ENCODE measurements around the gene GRIA1.

Gene GRIA1

DNA sequence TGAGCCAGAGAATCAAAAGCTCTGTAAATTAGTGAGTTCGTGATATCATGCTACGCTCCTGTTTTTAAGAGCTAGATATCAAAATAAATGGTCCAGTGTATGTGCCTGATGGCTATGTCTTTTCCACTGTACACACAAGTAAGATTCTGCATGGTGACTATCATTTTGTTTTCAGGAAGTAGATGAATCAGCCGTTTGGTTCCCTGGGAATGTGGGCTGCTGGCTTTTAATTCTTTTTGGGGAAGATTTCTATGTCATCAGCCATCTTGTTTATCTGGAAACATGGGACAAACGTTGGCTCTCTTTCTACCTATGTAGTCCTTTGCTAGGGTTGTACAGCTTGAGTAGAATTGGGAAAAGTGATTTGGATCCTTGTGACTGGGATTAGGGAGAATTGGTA lies 126.7 kb downstream of the GRIA1 start:
- no peak for DNase-seq

DNA sequence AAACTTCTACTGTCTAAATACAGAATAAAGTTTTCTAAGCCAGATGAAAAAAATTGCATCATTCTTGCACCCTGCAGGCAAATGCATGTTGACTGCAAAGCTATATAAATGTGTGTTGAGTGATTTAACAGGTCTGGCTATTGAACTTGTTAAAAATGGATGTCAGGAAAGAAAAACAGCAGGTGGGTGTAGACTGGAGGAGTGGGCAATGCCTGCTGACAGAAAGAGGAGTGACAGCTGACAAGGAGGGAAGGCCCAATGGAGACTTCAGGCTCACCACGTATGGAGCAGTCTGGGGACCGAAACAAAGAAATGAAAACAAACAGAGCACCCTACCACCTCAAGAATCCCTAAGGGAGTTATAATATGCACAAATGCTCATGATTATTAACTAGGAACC lies 127.8 kb downstream of the GRIA1 start:
- DNase-seq, result no peak

DNA sequence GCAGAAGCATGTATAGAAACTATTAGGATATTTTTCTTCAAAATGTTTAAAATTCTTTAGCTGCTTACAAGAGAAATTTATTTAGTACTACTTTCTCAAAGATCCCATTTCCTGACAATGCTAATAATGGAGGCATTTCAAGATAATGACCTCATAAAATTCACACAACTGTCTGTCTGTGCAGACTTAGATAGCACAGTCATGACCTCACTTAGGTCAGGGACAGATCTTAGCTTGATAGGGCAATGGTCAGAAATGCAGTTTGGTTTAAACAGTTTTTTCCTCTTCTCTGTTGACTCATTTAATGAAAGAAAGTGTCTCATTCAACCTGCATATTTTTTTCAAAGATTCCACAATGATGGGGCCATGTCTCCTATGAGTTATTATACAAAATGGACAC lies 128.4 kb downstream of the GRIA1 start:
- no peak for DNase-seq

DNA sequence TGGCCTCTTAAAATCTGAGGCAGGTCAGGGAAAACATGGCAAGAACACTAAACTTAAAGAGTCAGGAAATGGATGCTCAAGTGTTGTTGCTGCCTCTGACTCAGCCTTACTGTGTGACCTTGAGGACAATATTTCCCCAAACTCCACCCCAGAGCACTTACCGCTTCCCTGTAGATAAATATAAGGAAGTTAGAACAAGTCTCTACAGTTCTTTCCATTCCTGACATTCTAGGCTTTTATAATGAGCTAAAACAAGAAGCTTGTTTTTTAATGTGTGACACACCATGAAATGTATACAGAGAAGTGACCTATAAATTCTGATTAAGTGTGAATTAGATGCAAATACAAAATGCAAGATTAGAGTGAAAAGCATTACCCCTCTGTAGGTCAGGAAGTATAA lies 129.3 kb downstream of the GRIA1 start:
- DNase-seq, result no peak

DNA sequence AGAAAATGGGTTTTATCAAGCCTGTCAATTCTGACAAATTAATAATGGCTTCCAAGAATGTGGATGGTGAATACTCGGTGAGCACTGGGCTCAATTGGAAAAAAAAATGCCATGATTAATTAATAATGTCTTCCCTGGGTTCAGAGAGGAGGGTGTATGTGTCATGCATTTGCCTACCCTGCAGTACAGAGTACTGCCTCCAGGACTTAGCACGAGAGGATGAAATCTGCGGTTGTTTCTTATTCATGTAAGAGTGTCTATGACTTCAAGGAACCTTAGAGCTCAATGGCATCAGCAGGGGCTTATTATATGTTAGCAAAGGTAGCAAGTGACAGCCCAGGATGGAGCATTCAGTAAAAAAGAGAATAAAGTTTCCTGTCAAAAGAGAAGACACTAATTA lies 132.7 kb downstream of the GRIA1 start:
- DNase-seq, result no peak

DNA sequence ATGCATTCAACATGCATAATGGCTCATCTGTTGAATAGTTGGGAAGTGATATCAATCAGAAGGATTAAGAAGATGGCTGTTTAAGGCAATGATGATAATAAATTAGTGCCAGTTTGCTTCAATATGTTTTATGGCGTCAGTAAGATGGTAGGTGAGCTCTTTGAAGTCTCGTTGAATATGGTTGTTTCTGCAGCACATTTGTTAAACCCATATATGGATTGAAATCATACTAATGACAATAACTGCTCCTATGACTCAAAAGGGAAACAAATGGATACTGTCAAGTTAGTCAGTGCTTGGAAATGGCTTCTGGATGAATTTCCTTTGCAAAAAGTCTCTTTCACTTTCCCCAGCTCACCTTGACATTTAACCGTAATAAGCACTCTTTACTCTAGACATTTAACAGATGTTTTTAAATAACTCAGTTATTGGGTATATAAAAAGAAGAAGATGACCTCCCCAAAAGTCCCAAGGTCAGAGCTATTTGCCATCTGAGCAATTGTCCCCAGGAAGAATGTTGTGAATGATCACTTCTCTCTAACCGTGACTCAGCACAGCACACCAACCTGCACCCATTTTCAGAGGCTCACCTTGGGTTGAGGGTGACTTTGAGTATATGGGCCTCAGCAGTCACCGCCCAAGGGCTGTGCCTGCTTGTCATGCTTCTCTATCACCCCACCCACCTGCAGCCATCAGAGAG lies 133.4 kb downstream of the GRIA1 start:
- no peak for DNase-seq

DNA sequence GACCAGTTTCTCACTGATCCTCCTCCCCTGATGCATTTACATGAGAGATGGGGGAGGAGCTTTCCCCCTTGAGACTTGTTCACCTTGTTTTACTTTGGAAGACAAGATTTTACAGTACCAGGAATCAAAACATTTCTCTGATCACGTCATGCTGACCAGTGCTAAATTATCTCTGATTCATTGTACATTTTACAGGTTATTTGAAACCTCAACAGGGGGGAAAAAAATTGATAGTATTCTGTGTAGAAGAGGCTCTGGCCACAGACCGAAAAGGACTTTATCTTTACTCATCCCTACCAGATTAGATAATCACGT lies 133.9 kb downstream of the GRIA1 start:
- DNase-seq, result no peak

DNA sequence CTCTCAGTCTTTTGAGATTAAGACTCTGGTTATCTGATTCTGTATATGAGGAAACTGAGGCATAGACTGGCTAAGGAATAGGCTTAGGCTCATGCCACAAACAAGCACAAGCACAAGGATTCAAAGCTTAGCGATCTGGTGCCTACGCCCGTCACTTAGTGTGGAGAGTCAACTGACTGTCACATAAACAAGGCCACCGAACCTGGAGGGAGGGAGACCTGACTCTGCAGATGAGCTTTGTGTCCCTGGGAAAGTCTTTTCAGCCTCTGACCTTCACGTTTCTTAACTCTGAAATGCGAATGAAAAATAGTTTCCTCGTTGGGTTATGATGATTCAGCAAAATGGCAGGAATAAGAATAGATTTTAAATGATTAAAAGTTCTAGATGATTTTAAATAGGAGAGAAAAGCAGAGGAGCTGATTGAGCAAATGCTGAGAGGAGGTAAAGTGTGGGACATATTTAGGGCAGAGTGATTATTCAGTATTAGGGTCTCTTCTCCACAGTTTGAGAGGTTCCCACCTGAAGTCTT lies 135.4 kb downstream of the GRIA1 start:
- no peak for DNase-seq

DNA sequence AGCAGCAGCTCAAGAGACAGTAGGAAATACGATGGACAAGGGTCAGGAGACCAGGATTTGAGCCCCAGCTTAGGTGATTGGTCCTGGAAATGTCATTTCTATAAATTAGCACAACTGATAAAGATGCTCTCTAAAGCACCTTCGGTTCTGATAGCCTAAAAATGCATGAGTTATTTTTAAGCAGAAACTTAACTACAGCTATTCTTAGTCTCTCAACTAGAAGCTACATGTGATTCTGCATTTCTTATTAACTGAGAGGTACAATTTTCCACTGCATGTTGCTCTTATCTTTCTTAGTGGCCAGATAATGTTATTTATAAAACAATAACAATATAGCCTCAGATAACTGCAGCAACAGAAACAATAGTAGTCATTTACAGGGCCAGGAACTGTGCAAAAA lies 136.4 kb downstream of the GRIA1 start:
- DNase-seq, result no peak

DNA sequence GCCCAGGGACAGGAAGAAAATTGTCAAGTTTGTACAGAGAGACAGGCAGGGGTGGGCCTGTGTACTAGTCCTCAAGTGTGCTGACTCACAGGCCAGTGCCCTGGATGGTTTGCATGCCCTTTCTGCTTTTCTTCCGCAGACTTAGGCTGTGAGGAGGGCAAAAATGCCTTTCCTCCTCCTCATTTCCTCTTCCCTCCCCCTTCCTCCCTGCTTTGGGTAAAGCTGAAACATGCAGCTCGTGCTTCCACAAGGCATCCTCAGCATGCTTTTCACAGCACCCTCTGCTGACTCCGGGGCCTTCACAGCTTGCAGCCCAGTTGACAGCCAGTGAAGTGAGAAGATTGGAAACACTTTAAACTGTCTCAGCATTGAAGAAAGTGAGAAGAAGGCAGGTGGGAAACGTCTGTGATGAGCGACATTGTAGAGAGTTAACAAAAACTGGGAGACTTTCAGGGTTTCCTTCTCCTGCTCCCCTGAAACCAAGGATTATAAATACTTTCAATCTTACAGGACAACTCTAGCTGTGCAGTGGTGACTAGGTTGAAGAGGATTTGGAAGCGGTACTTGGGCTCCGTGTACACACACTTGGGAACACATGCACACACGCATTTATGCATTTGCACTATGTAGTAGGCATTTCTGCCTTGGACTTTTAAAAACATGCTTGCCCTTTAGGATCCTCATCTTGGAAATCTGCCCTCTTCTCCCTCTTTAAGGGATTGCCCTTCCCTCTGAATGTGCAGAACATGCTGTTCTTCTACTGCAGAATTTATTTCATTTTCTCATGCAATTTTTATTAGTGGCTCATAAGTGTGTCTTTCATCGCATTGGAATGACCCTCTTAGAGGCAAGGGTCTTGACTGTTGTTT lies 138.8 kb downstream of the GRIA1 start:
- DNase-seq, result no peak

DNA sequence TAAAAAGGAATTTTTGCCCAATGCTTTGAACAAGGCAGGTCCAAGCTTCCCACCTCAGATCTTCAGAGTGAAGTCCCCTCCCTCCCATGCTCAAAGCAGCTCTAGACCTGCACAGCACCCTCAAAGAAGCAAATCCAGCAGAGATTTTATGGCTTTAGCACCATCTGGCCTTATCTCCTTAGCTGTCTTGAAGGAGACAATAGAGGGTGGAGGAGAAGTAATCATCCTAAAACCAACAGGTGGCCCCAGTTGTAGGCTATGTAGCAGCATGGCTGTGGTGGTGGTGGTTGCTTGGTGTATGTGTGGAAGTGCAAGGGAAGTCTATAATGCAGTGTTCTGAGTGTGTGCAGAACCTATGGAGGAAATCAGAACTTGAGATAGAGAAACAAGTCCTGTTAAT lies 140.1 kb downstream of the GRIA1 start:
- no peak for DNase-seq

DNA sequence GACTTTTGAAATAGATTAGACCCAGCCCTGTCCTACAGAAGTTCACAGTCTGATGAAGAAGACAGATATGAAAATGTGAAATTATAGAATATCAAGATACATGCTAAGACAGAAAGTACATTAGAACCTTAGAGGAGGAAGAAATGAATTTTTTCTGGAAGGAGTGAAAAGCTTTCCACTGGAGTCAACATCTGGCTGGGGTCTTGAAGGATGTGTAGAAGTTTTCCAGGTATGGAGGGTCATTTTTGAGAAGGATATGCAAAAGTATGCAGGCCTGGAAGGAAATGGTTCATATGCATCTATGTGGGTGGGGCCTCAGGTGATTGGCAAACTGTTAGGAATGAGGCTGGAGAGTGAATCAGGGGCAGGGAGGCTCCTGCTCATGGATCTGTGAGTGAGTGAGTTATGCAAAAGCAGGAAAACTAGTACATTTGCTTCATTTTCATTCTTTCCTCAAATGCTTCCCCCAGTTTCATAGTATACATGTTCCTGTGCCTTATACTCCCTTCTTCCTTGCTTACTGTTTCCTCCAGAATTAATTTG lies 142.3 kb downstream of the GRIA1 start:
- no peak for DNase-seq

DNA sequence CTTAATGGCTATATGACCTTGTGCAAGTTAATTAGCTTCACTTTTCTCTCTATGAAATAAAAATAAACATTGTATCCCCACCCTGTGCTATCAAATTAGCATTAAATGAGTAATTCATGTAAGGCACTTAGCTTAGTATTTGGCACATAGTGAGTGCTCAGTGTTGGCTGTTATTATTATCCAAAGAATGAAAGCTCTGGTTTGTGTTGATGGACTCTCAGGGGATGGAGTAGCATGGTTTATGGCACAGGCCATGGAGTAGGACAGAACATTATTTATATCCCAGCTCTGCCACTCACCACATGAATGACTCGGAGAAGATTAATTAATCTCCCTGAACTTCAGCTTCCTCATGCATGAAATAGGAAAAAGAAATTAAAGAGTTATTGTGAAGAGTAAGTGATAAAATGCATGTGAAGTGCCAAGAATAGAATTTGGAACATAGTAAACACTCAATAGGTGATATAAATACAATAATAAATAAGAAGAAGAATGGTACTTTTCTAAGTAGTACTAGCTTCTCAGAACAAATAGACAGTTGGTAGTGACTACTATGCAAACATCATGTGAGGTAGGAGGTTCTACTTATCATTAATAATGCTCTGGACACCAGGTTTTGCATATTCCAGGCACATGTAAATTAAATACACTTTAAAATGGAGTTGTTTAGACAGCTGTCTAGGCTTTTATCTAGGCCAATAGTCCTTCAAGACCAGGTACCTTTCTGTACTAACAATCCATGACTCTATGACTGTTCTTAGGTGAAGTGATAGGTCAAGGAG lies 146.4 kb downstream of the GRIA1 start:
- no peak for DNase-seq

DNA sequence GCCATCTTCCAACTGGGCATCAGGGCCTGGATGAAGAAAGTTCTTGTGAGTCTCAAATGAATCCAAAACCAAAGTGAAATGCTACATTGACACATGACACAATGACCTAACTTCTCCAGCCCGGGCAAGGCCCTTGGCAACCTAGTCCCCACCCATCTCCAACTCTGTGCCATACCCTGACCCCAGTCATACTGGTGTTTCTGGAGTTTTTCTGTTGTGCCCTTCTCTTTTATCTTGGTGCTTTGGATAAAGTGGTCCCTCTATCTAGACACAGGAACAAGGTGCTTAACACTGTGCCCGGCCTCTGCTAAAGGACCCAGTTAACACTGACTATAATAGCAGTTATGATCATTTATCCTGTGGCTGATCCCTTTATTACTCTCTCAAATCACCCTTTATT lies 149.8 kb downstream of the GRIA1 start:
- DNase-seq, result no peak

DNA sequence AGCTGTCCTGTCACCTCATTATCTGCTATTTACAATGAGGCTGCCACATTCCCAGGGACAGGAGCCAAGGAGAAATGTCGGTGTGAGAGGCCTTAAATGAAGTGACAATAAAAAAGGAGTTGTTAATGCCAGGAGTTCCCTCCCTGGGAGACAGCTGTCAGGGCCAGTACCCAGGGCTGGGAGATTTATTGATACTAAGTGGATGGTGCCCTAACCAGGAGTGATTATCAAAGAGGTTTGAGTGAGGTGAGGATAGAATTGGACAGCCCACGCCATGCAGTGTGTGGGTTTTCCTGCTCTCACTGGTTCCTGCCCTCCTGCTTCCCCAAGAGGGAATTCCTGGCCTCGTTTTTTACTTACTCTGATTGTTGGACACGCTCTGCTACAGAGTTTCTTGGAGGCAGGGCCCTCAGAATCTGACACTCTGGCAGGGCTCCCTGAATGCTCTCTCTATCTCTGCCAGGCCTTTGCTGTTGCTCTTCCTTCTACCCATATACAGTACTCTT lies 150.8 kb downstream of the GRIA1 start:
- no peak for DNase-seq

DNA sequence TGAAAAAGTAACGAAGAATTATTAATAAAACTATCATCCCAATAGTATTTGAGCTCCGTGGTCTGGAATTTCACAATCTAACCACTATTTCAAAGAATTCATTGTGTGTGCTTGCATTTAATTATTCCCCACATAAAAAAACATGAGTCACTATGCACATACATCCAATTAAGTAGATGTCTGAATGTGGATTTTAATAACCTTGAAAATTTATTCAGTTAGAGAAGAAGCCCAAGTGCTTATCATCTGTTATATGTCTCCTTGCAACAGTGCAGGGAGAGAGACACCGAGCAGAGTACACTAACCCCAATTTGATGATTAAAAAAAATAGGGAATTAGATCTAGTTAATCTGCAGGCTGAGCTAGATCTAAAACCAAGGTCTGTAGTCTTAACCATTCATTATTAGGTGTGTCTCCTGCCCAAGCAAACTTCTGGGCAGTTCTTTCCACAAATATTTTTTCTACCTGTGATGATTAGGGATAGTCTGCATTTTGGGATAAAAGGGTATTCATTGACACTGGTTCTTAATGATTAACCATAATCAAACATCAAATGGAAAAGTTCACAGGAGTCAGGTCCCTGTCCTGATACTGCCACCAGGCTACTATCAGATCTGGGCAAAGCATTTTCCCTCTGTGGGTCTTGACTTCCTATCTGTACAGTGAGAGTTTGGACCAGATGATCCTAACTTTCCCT lies 164.2 kb downstream of the GRIA1 start:
- DNase-seq, result no peak

DNA sequence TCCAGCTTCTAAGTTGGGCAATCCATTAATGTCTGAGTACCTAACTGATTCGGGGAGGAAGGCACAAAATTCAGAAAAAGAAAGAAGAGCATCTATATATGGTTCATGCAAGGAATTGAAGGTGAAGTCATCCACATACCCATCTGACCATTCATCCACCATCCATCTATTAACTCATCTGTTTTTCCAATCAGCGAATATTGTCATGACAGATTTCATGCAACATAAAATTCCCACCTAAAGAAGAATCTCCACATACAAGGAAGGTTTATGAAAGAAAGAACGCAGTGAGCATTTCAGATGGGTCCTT lies 164.7 kb downstream of the GRIA1 start:
- no peak for DNase-seq

DNA sequence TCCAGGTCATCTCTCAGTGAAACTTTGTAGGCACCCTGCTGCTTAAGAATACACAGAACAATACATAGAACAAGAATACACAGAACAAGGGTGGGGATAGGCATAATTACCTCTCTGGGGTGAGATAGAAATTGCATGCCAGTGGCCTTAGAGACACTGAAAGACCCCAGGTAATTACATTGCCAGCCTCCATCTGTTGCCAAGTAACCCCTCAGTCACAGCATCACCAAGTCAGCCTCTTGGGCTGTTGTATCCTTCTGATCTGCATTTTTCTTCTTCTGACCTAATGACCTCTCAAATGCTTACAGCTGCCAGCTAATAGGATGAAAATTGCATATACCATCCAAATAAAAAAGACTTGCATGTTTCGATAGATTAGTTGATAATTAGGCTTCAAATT lies 167.7 kb downstream of the GRIA1 start:
- DNase-seq, result no peak

DNA sequence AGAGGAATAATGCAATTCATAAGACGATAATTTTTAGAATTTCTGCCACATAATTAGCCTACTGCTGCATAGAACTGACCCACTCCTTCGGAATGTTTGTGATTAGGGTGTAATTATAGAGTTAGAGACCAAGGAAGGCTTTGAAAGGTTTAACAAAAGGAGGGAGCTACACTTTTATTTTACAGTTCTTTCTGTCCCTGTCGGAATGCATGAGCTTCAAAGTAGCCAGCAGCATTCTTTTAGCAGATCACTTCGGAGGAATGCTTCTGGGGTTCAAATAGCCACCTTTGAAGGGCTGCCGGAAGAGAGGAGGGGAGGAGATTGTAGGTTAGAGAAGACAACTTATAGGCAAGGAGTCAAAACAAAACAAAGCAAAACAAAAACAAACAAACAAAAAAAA lies 168.1 kb downstream of the GRIA1 start:
- no peak for DNase-seq

DNA sequence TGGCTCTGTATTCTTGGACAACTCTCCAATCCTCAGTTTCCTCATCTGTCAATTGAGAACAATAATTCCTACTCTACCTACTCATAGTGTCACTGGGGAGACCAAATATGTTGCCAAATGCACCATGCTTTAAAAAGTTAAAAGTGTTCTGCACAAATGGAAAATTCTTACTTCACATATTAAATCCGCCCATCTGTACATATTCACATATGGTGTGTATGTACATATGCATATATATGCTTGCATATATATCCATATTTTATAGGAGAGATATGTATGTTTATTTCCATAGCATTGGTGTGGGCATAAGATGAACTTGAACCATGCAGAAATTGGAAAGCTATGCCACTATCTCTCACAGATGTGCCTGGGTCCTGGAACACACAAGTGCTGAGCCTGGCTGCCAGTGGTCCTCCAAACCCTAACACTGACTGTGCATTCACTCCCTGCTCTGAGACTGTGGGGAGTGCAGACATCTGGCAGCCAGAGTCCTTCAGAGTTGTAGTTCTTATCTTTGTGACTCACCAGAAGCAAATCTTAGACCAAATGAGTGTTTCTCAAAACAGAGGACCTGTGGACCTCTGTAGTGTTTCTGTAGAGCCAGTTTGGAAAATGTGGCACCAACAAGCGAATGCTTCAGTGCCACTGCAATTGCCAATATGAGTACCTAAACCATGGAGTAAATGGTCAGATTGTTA lies 168.7 kb downstream of the GRIA1 start:
- DNase-seq, result no peak

DNA sequence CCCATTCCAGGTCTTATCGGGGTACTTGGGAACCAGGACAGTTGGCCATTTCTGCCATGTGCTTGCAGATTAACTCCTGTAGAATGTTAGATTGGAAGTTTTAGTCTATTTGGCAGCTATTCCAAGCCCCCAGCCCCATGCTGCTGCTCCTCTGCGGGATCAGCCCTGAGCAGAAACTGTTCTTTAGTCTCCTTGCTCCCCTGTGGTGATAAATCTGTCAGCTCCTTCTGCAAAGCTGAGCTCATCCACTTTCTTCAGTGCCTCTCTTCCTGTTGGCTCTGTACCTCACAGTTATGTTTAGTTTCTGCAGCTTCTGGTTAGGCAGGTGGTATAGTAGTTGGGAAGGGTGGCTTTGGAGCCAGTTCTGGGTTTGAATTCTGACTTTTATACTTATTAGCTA lies 170.4 kb downstream of the GRIA1 start:
- DNase-seq, result no peak

DNA sequence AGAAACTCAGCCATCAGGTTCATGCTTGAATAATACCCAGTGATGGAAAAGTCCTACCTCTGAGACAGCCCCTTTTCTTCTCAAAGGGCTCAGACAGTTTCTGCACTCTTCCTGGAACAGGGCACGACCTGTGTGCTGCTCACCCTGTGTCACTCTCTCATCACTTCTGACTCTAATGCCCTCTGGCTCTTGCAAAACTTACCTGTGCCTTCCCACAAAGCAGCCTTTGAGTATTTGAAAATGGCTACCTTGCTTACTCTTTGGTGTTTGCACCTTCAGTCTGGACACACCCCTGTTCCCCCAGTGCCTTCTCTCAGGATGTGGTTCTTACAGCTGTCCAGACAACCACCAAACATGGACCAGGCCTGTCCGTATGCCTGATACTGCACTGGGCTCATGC lies 171.4 kb downstream of the GRIA1 start:
- DNase-seq, result no peak
